ENCODE results near the gene HPX. TPM values are rescaled to one million over a fixed set of nuclear protein-coding genes. Genes with fewer than 3 reads are reported as not detected.

Gene HPX
- polyA plus RNA-seq, 1 experiment: 0.87 TPM

DNA sequence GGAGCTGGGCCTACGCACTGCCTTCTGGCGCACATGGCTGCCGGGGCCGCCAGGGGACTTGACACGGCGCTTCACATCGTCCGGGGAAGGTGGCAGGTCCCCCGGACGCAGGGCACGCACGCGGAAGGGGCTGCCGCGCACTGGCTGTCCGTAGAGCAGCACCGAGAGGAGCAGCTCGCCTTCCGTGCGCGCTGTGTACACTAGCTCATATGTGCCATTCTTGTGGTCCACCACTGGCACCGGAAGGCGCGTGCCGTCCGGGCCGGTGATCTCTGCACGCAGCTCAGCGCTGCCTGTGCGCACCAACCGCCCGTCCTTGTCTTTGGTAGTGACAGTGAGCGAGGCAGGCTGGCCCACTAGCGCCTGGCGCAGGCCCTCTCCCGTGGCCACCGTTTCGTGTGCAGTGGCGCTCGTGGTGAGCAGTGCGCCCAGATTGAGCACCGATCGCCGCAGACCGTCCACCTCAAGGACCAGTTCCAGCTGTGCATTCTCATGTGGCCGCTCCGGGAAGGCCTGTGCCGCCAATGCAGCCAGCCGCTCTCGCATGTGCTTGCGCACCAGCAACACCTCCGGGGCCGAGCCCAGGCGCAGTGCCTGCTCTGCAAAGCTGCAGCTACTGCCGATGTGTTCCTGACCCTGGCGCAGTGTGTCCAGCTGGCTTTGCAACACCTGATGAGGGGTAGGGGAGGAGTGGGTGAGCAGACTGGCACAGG lies 15.7 kb upstream of the HPX start:
- no peaks in the 10 kb centered on the region for H3K27me3 ChIP-seq (ENCODE audit: control insufficient read depth, insufficient read depth, low read length)
- ChIA-PET CTCF (interaction anchor here (4.5 to 6.1 kb wide), 2 partner anchors 14 to 78 kb away, joined by 21 to 61 read pairs; partner anchors contain the start of gene HPX), POLR2A (no interaction called here)
- H3K36me3 ChIP-seq (ENCODE audit: control insufficient read depth, insufficient read depth, low read length): peaks cover 26% of the 10 kb centered on the region
- H3K4me3 ChIP-seq (ENCODE audit: low read depth, low read length): no peak overlapping the region
- TF ChIP-seq, protein P1, sequence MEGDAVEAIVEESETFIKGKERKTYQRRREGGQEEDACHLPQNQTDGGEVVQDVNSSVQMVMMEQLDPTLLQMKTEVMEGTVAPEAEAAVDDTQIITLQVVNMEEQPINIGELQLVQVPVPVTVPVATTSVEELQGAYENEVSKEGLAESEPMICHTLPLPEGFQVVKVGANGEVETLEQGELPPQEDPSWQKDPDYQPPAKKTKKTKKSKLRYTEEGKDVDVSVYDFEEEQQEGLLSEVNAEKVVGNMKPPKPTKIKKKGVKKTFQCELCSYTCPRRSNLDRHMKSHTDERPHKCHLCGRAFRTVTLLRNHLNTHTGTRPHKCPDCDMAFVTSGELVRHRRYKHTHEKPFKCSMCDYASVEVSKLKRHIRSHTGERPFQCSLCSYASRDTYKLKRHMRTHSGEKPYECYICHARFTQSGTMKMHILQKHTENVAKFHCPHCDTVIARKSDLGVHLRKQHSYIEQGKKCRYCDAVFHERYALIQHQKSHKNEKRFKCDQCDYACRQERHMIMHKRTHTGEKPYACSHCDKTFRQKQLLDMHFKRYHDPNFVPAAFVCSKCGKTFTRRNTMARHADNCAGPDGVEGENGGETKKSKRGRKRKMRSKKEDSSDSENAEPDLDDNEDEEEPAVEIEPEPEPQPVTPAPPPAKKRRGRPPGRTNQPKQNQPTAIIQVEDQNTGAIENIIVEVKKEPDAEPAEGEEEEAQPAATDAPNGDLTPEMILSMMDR (IDR thresholded peaks at IDR 0.05; ENCODE audit: insufficient read depth, low read depth, low read length): no peak
- no peak for DNase-seq (ENCODE audit: low read depth)

DNA sequence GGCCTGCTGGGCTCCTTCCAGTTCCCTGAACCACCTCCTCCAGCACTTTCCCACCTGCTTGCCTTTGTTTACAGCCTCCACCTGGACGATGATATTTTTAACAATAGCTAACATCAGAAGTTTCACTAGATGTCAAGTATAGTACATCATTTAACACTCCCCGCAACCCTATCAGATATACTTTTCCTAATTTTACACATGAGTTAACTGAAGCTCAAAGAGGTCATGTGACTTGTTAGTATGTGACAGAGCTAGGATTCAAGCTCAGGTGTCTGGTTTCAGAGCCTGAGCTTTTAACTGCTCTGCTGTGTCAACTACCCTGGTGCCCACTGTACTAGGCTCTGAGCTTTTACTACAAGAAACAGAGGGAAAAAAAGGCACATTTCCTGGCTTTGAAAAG lies 14.3 kb upstream of the HPX start:
- TF ChIP-seq, protein P1 (IDR thresholded peaks at IDR 0.05; ENCODE audit: insufficient read depth, low read depth, low read length): no peak
- no peak for DNase-seq (ENCODE audit: low read depth)
- ChIA-PET POLR2A (no interaction called here), CTCF (interaction anchor here (1.2 to 6.1 kb wide), 4 partner anchors 12 to 76 kb away, joined by 4 to 61 read pairs (median 17); partner anchors contain the start of gene HPX)
- Histone ChIP-seq H3K27me3 (ENCODE audit: control insufficient read depth, insufficient read depth, low read length) (no peaks in the 10 kb centered on the region), H3K4me3 (ENCODE audit: low read depth, low read length) (no peak overlapping the region), H3K36me3 (ENCODE audit: control insufficient read depth, insufficient read depth, low read length) (peaks cover 34% of the 10 kb centered on the region)

DNA sequence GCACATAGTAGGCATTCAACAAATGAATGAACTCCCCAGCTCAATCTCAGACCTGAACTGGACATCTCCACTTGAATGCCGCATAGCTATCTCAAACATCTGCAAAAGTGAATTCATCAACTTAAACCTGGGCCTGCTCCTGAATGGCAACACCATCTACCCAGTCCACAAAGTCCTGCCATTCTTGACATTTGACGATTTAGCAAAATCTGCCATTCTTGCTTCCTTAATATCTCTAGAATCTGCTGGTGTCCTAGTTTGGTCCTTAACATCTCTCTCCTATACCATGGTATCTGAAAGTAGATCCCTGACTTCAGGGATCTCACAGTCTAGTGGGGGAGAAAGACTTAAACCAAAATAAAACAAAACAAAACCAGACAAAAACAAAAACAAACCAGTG lies 12.4 kb upstream of the HPX start:
- ChIA-PET CTCF (interaction anchor here (0.9 to 6.1 kb wide), 4 partner anchors 10 to 252 kb away, joined by 3 to 61 read pairs (median 17); partner anchors contain the start of gene HPX), POLR2A (no interaction called here)
- H3K4me3 ChIP-seq (ENCODE audit: low read depth, low read length): no peak overlapping the region
- no peak for DNase-seq (ENCODE audit: low read depth)
- H3K27me3 ChIP-seq (ENCODE audit: control insufficient read depth, insufficient read depth, low read length): no peaks in the 10 kb centered on the region
- TF ChIP-seq, protein P1 (IDR thresholded peaks at IDR 0.05; ENCODE audit: insufficient read depth, low read depth, low read length): no peak
- H3K36me3 ChIP-seq (ENCODE audit: control insufficient read depth, insufficient read depth, low read length): peaks cover 38% of the 10 kb centered on the region

DNA sequence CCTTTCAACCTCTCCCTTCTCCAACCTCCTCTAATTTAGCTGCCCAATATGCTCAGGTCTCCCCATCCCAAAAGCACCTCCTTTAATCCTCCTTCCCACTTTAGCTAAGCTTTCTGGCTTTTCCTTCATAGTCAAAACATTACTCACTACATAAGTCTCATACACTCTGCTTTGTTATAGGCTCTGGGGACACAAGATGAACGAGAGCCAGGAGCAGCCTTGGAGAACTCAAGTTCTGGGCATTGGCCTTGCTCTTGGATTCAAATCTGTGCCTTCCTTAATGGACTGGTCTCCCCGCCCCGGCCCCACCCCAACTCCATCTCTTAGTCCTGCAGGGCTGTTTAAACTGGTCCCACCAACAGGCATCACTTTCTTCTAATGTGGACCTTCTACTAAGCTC lies 11.4 kb upstream of the HPX start:
- TF ChIP-seq, protein P1 (IDR thresholded peaks at IDR 0.05; ENCODE audit: insufficient read depth, low read depth, low read length): no peak
- CTCF ChIA-PET: interaction anchor here (4.5 to 6.1 kb wide), 2 partner anchors 9 to 73 kb away, joined by 21 to 61 read pairs; partner anchors contain the start of gene HPX
- POLR2A ChIA-PET: no interaction called here
- H3K27me3 ChIP-seq (ENCODE audit: control insufficient read depth, insufficient read depth, low read length): no peaks in the 10 kb centered on the region
- H3K36me3 ChIP-seq (ENCODE audit: control insufficient read depth, insufficient read depth, low read length): peaks cover 34% of the 10 kb centered on the region
- no peak overlapping the region for H3K4me3 ChIP-seq (ENCODE audit: low read depth, low read length)
- DNase-seq (ENCODE audit: low read depth): no peak

DNA sequence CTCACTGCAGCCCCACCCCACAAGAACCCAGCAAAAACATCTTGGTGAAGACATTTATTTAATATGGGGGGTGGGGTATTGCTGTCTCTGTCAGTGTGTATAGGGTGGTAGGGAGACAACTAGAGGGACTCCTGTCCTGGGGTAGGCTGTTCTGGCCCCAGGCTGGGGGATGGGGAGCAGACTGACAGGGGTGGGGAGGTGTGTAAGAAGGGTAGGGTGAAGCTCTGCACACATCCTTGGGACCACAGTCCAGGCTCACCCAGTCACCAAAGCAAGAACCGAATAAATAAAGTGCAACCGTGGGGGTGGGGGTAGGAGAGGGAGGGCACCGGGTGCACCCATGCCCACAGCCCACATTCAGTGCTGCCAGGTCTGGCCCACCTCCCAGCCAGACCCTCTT lies 7.8 kb upstream of the HPX start:
- POLR2A ChIA-PET: no interaction called here
- TF ChIP-seq, protein P1 (IDR thresholded peaks at IDR 0.05; ENCODE audit: insufficient read depth, low read depth, low read length): no peak
- CTCF ChIA-PET: interaction anchor here (0.6 to 4.0 kb wide), 5 partner anchors 10 to 69 kb away, joined by 3 to 27 read pairs (median 5); no protein-coding TSS in a partner anchor
- DNase-seq (ENCODE audit: low read depth): no peak
- Histone ChIP-seq H3K36me3 (ENCODE audit: control insufficient read depth, insufficient read depth, low read length) (peaks cover 14% of the 10 kb centered on the region), H3K27me3 (ENCODE audit: control insufficient read depth, insufficient read depth, low read length) (no peaks in the 10 kb centered on the region), H3K4me3 (ENCODE audit: low read depth, low read length) (no peak overlapping the region)
